ENCODE data around the gene RHOBTB1.
"Not testable (repeated sequence)": the region's sequence is repeated elsewhere in the genome, so short reads cannot be mapped to it uniquely, and the experiment has no call there.

The RHOBTB1 gene

GRCh38 chr10:60977161-60978122 is 33.5 kb upstream of the RHOBTB1 start:
- Histone ChIP-seq H3K4me1 (ENCODE audit: control insufficient read depth, insufficient read depth, low read length) (no peaks in the 10 kb centered on the region), H3K9me3 (ENCODE audit: control insufficient read depth, insufficient read depth, low read length) (no peaks in the 10 kb centered on the region), H3K36me3 (ENCODE audit: control insufficient read depth, insufficient read depth, low read length) (no peaks in the 10 kb centered on the region), H3K27me3 (ENCODE audit: control insufficient read depth, insufficient read depth, low read length) (no peaks in the 10 kb centered on the region), H3K27ac (ENCODE audit: low read depth, low read length) (no peak overlapping the region), H3K9ac (ENCODE audit: low read depth, low read length) (no peak overlapping the region), H3K4me3 (ENCODE audit: low read depth, low read length) (no peak overlapping the region)

DNA sequence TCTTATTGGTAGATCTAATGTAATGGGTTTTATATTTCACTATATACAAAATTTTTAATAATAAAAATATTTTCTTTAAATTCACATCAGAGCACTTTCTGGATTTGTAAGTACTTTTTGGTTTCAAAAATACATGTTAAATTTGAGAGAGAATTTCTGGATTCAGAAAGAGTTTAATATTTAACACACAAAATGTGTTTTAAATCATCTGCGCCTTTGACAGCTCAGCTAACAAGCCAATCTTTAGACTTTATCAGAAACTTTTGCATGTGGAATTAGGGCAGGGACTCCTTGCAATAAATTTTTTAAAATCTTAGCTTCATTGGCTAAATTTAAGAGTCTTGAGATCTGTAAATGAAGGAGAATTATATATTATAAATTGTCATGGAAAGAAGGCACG is 32.7 kb upstream of the RHOBTB1 start:
- no peak overlapping the region for H3K4me3 ChIP-seq (ENCODE audit: low read depth, low read length)
- H3K4me1 ChIP-seq (ENCODE audit: control insufficient read depth, insufficient read depth, low read length), result no peaks in the 10 kb centered on the region
- no peaks in the 10 kb centered on the region for H3K9me3 ChIP-seq (ENCODE audit: control insufficient read depth, insufficient read depth, low read length)
- no peak overlapping the region for H3K9ac ChIP-seq (ENCODE audit: low read depth, low read length)
- no peak overlapping the region for H3K27ac ChIP-seq (ENCODE audit: low read depth, low read length)
- H3K27me3 ChIP-seq (ENCODE audit: control insufficient read depth, insufficient read depth, low read length), result no peaks in the 10 kb centered on the region
- H3K36me3 ChIP-seq (ENCODE audit: control insufficient read depth, insufficient read depth, low read length), result no peaks in the 10 kb centered on the region

- no peaks in the 10 kb centered on the region for H3K36me3 ChIP-seq (ENCODE audit: control insufficient read depth, insufficient read depth, low read length)
Measured at GRCh38 chr10:60975716-60976115, 31.7 kb upstream of the RHOBTB1 start.

DNA sequence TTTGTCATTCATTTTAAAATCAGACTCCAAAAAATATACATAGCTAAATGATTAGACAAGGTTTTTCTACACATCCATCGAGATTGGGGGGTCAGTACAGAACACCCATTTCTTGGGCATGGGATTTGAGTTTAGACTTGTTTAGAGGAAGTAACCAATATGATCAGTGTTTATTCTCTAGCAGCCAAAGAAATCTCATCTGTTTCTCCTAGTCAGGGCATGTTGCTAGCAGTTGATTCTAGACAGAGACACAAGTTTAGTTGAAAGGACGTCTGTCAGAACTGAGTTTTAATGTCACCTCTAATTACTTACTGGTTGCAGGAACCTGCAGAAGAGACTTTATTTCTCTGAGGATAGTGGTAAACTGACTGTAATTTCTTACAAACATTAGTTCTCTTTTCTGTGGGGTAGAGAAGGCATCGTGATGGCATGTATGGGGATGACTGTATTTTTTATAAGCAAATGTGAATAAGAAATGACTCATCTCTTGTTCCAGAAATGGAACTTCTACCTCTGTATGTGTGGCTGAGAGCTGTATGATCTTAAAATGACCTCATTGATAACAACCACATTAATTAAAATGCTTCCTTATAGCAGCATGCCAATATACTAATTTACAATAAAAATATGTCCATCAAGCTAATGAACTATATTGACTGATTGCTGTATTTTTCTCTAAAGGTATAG is 30.6 kb upstream of the RHOBTB1 start:
- H3K27ac ChIP-seq (ENCODE audit: low read depth, low read length), result no peak overlapping the region
- no peaks in the 10 kb centered on the region for H3K36me3 ChIP-seq (ENCODE audit: control insufficient read depth, insufficient read depth, low read length)
- no peaks in the 10 kb centered on the region for H3K9me3 ChIP-seq (ENCODE audit: control insufficient read depth, insufficient read depth, low read length)
- no peak overlapping the region for H3K4me3 ChIP-seq (ENCODE audit: low read depth, low read length)
- no peaks in the 10 kb centered on the region for H3K27me3 ChIP-seq (ENCODE audit: control insufficient read depth, insufficient read depth, low read length)
- no peak overlapping the region for H3K9ac ChIP-seq (ENCODE audit: low read depth, low read length)
- no peaks in the 10 kb centered on the region for H3K4me1 ChIP-seq (ENCODE audit: control insufficient read depth, insufficient read depth, low read length)

More at GRCh38 chr10:60975716-60976115, 31.7 kb upstream of the RHOBTB1 start:
- no peak overlapping the region for H3K27ac ChIP-seq (ENCODE audit: low read depth, low read length)
- H3K27me3 ChIP-seq (ENCODE audit: control insufficient read depth, insufficient read depth, low read length), result no peaks in the 10 kb centered on the region
- no peaks in the 10 kb centered on the region for H3K9me3 ChIP-seq (ENCODE audit: control insufficient read depth, insufficient read depth, low read length)
- no peak overlapping the region for H3K9ac ChIP-seq (ENCODE audit: low read depth, low read length)
- H3K4me1 ChIP-seq (ENCODE audit: control insufficient read depth, insufficient read depth, low read length), result no peaks in the 10 kb centered on the region
- H3K4me3 ChIP-seq (ENCODE audit: low read depth, low read length), result no peak overlapping the region

GRCh38 chr10:60973086-60973485 is 29.1 kb upstream of the RHOBTB1 start:
- Histone ChIP-seq H3K27ac (ENCODE audit: low read depth, low read length) (no peak overlapping the region), H3K4me3 (ENCODE audit: low read depth, low read length) (no peak overlapping the region), H3K27me3 (ENCODE audit: control insufficient read depth, insufficient read depth, low read length) (no peaks in the 10 kb centered on the region), H3K36me3 (ENCODE audit: control insufficient read depth, insufficient read depth, low read length) (no peaks in the 10 kb centered on the region), H3K4me1 (ENCODE audit: control insufficient read depth, insufficient read depth, low read length) (no peaks in the 10 kb centered on the region), H3K9me3 (ENCODE audit: control insufficient read depth, insufficient read depth, low read length) (no peaks in the 10 kb centered on the region), H3K9ac (ENCODE audit: low read depth, low read length) (no peak overlapping the region)

GRCh38 chr10:60972181-60972580 is 28.2 kb upstream of the RHOBTB1 start:
- H3K36me3 ChIP-seq (ENCODE audit: control insufficient read depth, insufficient read depth, low read length), result not testable (repeated sequence)

GRCh38 chr10:60970526-60970925 is 26.5 kb upstream of the RHOBTB1 start:
- no peak overlapping the region for H3K9ac ChIP-seq (ENCODE audit: low read depth, low read length)
- H3K36me3 ChIP-seq (ENCODE audit: control insufficient read depth, insufficient read depth, low read length), result no peaks in the 10 kb centered on the region
- no peaks in the 10 kb centered on the region for H3K9me3 ChIP-seq (ENCODE audit: control insufficient read depth, insufficient read depth, low read length)
- H3K27me3 ChIP-seq (ENCODE audit: control insufficient read depth, insufficient read depth, low read length), result no peaks in the 10 kb centered on the region
- no peaks in the 10 kb centered on the region for H3K4me1 ChIP-seq (ENCODE audit: control insufficient read depth, insufficient read depth, low read length)
- no peak overlapping the region for H3K27ac ChIP-seq (ENCODE audit: low read depth, low read length)
- H3K4me3 ChIP-seq (ENCODE audit: low read depth, low read length), result no peak overlapping the region

More at GRCh38 chr10:60972181-60972580, 28.2 kb upstream of the RHOBTB1 start:
- H3K9me3 ChIP-seq (ENCODE audit: control insufficient read depth, insufficient read depth, low read length); H3K9ac ChIP-seq (ENCODE audit: low read depth, low read length); H3K27me3 ChIP-seq (ENCODE audit: control insufficient read depth, insufficient read depth, low read length); H3K4me1 ChIP-seq (ENCODE audit: control insufficient read depth, insufficient read depth, low read length); H3K27ac ChIP-seq (ENCODE audit: low read depth, low read length); H3K4me3 ChIP-seq (ENCODE audit: low read depth, low read length): not testable (repeated sequence)

- H3K4me3 ChIP-seq (ENCODE audit: low read depth, low read length), result no peak overlapping the region
- no peaks in the 10 kb centered on the region for H3K9me3 ChIP-seq (ENCODE audit: control insufficient read depth, insufficient read depth, low read length)
- peaks cover 5% of the 10 kb centered on the region; the same call in 1 of the 2 replicates for H3K4me1 ChIP-seq (ENCODE audit: control insufficient read depth, insufficient read depth, low read length)
- H3K9ac ChIP-seq (ENCODE audit: low read depth, low read length), result no peak overlapping the region
- H3K27me3 ChIP-seq (ENCODE audit: control insufficient read depth, insufficient read depth, low read length), result no peaks in the 10 kb centered on the region
- no peak overlapping the region for H3K27ac ChIP-seq (ENCODE audit: low read depth, low read length)
- H3K36me3 ChIP-seq (ENCODE audit: control insufficient read depth, insufficient read depth, low read length), result no peaks in the 10 kb centered on the region
Measured at GRCh38 chr10:60968504-60968903, 24.5 kb upstream of the RHOBTB1 start.

GRCh38 chr10:60967854-60968484 is 24.0 kb upstream of the RHOBTB1 start:
- H3K4me1 ChIP-seq (ENCODE audit: control insufficient read depth, insufficient read depth, low read length), result peaks cover 9% of the 10 kb centered on the region; the same call in 1 of the 2 replicates

GRCh38 chr10:60967260-60967659 is 23.3 kb upstream of the RHOBTB1 start:
- H3K27ac ChIP-seq (ENCODE audit: low read depth, low read length), result no peak overlapping the region
- no peaks in the 10 kb centered on the region for H3K36me3 ChIP-seq (ENCODE audit: control insufficient read depth, insufficient read depth, low read length)
- H3K9ac ChIP-seq (ENCODE audit: low read depth, low read length), result no peak overlapping the region
- H3K27me3 ChIP-seq (ENCODE audit: control insufficient read depth, insufficient read depth, low read length), result no peaks in the 10 kb centered on the region
- no peaks in the 10 kb centered on the region for H3K9me3 ChIP-seq (ENCODE audit: control insufficient read depth, insufficient read depth, low read length)
- no peak overlapping the region for H3K4me3 ChIP-seq (ENCODE audit: low read depth, low read length)
- H3K4me1 ChIP-seq (ENCODE audit: control insufficient read depth, insufficient read depth, low read length), result peaks cover 11% of the 10 kb centered on the region; the same call in 1 of the 2 replicates

More at GRCh38 chr10:60967854-60968484, 24.0 kb upstream of the RHOBTB1 start:
- H3K27me3 ChIP-seq (ENCODE audit: control insufficient read depth, insufficient read depth, low read length), result no peaks in the 10 kb centered on the region
- H3K4me3 ChIP-seq (ENCODE audit: low read depth, low read length), result no peak overlapping the region
- no peaks in the 10 kb centered on the region for H3K9me3 ChIP-seq (ENCODE audit: control insufficient read depth, insufficient read depth, low read length)
- H3K9ac ChIP-seq (ENCODE audit: low read depth, low read length), result no peak overlapping the region
- no peak overlapping the region for H3K27ac ChIP-seq (ENCODE audit: low read depth, low read length)
- H3K36me3 ChIP-seq (ENCODE audit: control insufficient read depth, insufficient read depth, low read length), result no peaks in the 10 kb centered on the region
